ENCODE results near the gene FAM222A.

Gene FAM222A

GRCh38 chr12:109796057-109796456 is 82.4 kb downstream of the FAM222A start:
- TF ChIP-seq, protein P1, sequence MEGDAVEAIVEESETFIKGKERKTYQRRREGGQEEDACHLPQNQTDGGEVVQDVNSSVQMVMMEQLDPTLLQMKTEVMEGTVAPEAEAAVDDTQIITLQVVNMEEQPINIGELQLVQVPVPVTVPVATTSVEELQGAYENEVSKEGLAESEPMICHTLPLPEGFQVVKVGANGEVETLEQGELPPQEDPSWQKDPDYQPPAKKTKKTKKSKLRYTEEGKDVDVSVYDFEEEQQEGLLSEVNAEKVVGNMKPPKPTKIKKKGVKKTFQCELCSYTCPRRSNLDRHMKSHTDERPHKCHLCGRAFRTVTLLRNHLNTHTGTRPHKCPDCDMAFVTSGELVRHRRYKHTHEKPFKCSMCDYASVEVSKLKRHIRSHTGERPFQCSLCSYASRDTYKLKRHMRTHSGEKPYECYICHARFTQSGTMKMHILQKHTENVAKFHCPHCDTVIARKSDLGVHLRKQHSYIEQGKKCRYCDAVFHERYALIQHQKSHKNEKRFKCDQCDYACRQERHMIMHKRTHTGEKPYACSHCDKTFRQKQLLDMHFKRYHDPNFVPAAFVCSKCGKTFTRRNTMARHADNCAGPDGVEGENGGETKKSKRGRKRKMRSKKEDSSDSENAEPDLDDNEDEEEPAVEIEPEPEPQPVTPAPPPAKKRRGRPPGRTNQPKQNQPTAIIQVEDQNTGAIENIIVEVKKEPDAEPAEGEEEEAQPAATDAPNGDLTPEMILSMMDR (conservative IDR thresholded peaks at IDR 0.05): no peak

GRCh38 chr12:109797905-109798669 is 84.5 kb downstream of the FAM222A start:
- H3K27ac ChIP-seq: no peak overlapping the region
- TF ChIP-seq, protein P1 (conservative IDR thresholded peaks at IDR 0.05): peak; percentile 49

More at GRCh38 chr12:109796057-109796456, 82.4 kb downstream of the FAM222A start:
- H3K27ac ChIP-seq: no peak overlapping the region

DNA sequence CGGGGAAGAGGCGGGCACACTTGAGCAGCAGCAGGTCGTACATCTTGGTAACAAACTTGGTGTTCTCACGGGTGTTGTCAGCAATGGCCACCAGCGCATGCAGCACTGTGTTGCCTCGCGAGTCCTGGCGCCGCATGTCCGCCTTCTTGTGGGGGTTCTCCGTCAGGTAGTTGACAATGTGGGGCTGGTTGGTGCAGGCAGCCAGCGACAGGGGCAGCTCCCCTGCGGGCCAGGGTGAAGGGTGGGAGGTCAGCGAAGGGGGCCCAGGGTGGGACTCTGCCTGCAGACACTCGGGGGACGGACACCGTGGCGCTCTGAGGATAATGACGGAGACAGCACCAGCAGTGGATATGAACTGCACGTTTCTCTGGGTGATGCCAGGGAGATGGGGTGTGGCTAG is 85.1 kb downstream of the FAM222A start:
- TF ChIP-seq, protein P1 (conservative IDR thresholded peaks at IDR 0.05): no peak
- no peak overlapping the region for H3K27ac ChIP-seq

DNA sequence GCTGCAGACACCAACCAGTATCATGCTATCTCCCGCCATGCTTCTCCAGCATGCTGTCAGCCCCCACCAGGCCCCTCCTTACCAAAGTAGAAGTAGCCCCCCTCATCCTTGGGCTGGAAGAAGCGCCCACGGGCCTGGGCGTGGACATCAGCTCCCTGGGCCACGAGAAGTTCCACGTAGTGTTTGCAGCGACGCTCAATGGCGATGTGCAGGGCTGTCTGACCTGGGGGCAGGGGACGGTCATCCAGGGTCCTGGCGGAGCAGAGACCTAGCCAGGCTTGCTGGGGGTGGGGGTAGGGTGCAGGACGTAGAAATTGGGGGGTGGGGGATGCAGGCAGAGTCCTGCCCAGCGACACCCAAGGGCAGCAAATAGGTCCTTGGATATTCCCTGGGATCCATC is 86.9 kb downstream of the FAM222A start:
- TF ChIP-seq, protein P1 (conservative IDR thresholded peaks at IDR 0.05): no peak
- no peak overlapping the region for H3K27ac ChIP-seq

GRCh38 chr12:109802828-109803227 is 89.2 kb downstream of the FAM222A start:
- TF ChIP-seq, protein P1 (conservative IDR thresholded peaks at IDR 0.05): no peak
- no peak overlapping the region for H3K27ac ChIP-seq

DNA sequence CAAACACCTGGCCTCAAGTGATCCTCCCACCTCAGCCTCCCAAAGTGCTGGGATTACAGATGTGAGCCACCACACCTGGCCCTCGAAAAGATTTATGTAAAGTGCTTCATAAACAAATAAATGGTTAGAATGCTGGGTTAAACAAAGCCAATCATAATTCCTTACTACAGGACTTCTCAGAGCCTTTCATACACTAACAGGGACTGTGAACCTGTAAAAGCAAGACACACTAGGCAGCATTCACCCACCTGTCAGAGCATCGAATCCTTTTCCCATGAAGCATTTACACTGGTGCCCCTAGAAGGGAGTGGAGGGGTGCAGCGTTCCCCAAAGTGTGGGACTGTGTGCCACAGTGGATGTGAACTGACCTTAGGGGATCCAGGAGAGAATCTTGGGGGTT is 90.1 kb downstream of the FAM222A start:
- no peak overlapping the region for H3K27ac ChIP-seq
- TF ChIP-seq, protein P1 (conservative IDR thresholded peaks at IDR 0.05): no peak

- TF ChIP-seq, protein P1 (conservative IDR thresholded peaks at IDR 0.05): peak; percentile 98
- no peak overlapping the region for H3K27ac ChIP-seq
Measured at GRCh38 chr12:109804820-109805761, 91.5 kb downstream of the FAM222A start.
